A549 (cell line): Measurements from ENCODE around the gene TTC21A. TPM values are rescaled to one million over a fixed set of nuclear protein-coding genes. Genes with fewer than 3 reads are reported as not detected.

Experiments
- ATAC-seq, 2 experiments: fragments of 200-7000 bp in 1 of 2; fragments of >200 bp in 1 of 2; cut with Nextera tagmentation in 1 of 2; cut with Tn5 transposase in 1 of 2; 3 replicates each; pipeline versions ENCODE4 v1.8.0 to v1.9.1; 2018 to 2020; ENCODE audit warnings: mild to moderate bottlenecking in 1 of 2, moderate library complexity in 1 of 2
- CTCF ChIA-PET: fragments of 300-600 bp; sonication (Branson Sonifier 250); formaldehyde crosslinking; extraction: SDS; loops from one replicate; lab custom pipeline; 2021; ENCODE audit warnings: antibody characterized with exemption, inconsistent platforms; lab: Yijun Ruan, JAX
- POLR2A ChIA-PET: fragments of 350-600 bp; formaldehyde crosslinking; extraction: SDS; loops from one replicate; lab custom pipeline; 2021; ENCODE audit warnings: antibody characterized with exemption, inconsistent platforms; lab: Yijun Ruan, JAX
- DNase-seq, 2 experiments: peaks; one replicate each; pipeline versions ENCODE4 v3.0.0 to v3.0.0-alpha.2; 2011 to 2016; ENCODE audit warnings: low read depth in 1 of 2, low spot score in 1 of 2
- FAIRE-seq: peaks from 2 replicates; lab custom pipeline; 2011; peaks lifted over from hg19 to GRCh38; lab: Jason Lieb, UNC
- H3K27ac ChIP-seq, 2 experiments: fragments of >200 bp; sonication (Bioruptor Twin); formaldehyde crosslinking; 3 replicates each; pipeline ENCODE4 v1.5.1; 2016 to 2017
- H3K4me1 ChIP-seq: fragments of >200 bp; sonication (Bioruptor Twin); formaldehyde crosslinking; 3 replicates; pipeline ENCODE4 v1.6.1; 2016
- H3K4me2 ChIP-seq: fragments of >200 bp; sonication (Bioruptor Twin); formaldehyde crosslinking; 3 replicates; pipeline ENCODE4 v1.6.1; 2016
- H3K4me3 ChIP-seq: fragments of >200 bp; sonication (Bioruptor Twin); formaldehyde crosslinking; 3 replicates; pipeline ENCODE4 v1.5.1; 2016
- H3K9me3 ChIP-seq: fragments of >200 bp; sonication (Bioruptor Twin); formaldehyde crosslinking; 3 replicates; pipeline ENCODE4 v1.6.1; 2016
- EHMT2 ChIP-seq: fragments of 200-600 bp; sonication (generic); IDR thresholded peaks from 2 replicates; pipeline ENCODE4 v1.6.1; 2016; ENCODE audit warnings: antibody characterized with exemption, low read depth, mild to moderate bottlenecking, moderate library complexity
- EP300 ChIP-seq, 2 experiments: fragments of >200 bp; sonication (Bioruptor Twin); formaldehyde crosslinking; IDR thresholded peaks; 2 replicates in 1 of 2; 3 replicates in 1 of 2; pipeline ENCODE4 v1.6.1; 2016 to 2017
- FOSB ChIP-seq: fragments of 250-450 bp; sonication (Bioruptor Pico); IDR thresholded peaks from 2 replicates; pipeline ENCODE4 v1.5.0; 2020; ENCODE audit warnings: mild to moderate bottlenecking, moderate library complexity
- FOSL2 ChIP-seq, 2 experiments: fragments of 450-650 bp in 1 of 2; fragments of >200 bp in 1 of 2; sonication (Bioruptor Twin) in 1 of 2; formaldehyde crosslinking; IDR thresholded peaks; 2 replicates each; pipeline versions ENCODE4 v1.5.0 to v1.6.1; 2016 to 2020; ENCODE audit warnings: mild to moderate bottlenecking in 1 of 2, moderate library complexity in 1 of 2
- FOXS1 ChIP-seq: fragments of 250-450 bp; sonication (Bioruptor Pico); IDR thresholded peaks from 2 replicates; pipeline ENCODE4 v1.5.0; 2020; ENCODE audit warnings: mild to moderate bottlenecking, moderate library complexity
- HEYL ChIP-seq: fragments of 250-450 bp; sonication (Bioruptor Pico); IDR thresholded peaks from 2 replicates; pipeline ENCODE4 v1.8.0; 2021; ENCODE audit warnings: mild to moderate bottlenecking, moderate library complexity
- MAFK ChIP-seq: fragments of 450-650 bp; IDR thresholded peaks from 2 replicates; pipeline ENCODE4 v1.6.1; 2014; ENCODE audit not compliant: partially characterized antibody
- MAZ ChIP-seq: fragments of 150-350 bp; IDR thresholded peaks from 2 replicates; pipeline ENCODE4 v1.6.1; 2014; ENCODE audit warnings: antibody characterized with exemption, low read depth, low read length, borderline replicate concordance
- MYC ChIP-seq: IDR thresholded peaks from 2 replicates; pipeline ENCODE4 v1.6.1; 2012; ENCODE audit warnings: mild to moderate bottlenecking, inconsistent platforms, low read length, improper control_type of control experiment, borderline replicate concordance
- PHF8 ChIP-seq: fragments of 200-600 bp; sonication (generic); IDR thresholded peaks from 2 replicates; pipeline ENCODE4 v1.6.1; 2016; ENCODE audit warnings: low read depth, mild to moderate bottlenecking, antibody characterized with exemption, moderate library complexity, borderline replicate concordance
- POLR2A ChIP-seq: IDR thresholded peaks from 2 replicates; pipeline ENCODE4 v1.6.1; 2012; ENCODE audit warnings: mild to moderate bottlenecking, low read length
- POLR2AphosphoS2 ChIP-seq: conservative IDR thresholded peaks from 2 replicates; pipeline ENCODE4 v1.6.1; 2012; ENCODE audit warnings: low read length, improper control_type of control experiment, inconsistent platforms
- RCOR1 ChIP-seq: fragments of 150-350 bp; IDR thresholded peaks from 2 replicates; pipeline ENCODE4 v1.6.1; 2014; ENCODE audit warnings: antibody characterized with exemption, low read length, low read depth
- ZC3H11A ChIP-seq: fragments of 450-650 bp; IDR thresholded peaks from 2 replicates; pipeline ENCODE4 v1.6.1; 2014; ENCODE audit warnings: antibody characterized with exemption, mild to moderate bottlenecking
- WGBS: methylation state at CpG from one replicate; pipeline ENCODE4 v1.1.6; 2017; ENCODE audit errors: missing lambda C conversion rate; 5-methylcytosine and 5-hydroxymethylcytosine counted together
- polyA plus RNA-seq, 4 experiments: library from polyadenylated mRNA; depleted of rRNA in 3 of 4; stranded (reverse); fragments of >200 nt; fragmentation: RNase III in 1 of 4; extraction: RNeasy Plus Mini Kit Qiagen cat#74134 plus additional on column Dnase treatment in 1 of 4; gene quantifications; 2 replicates in 3 of 4; 3 replicates in 1 of 4; pipeline ENCODE4 v1.2.3, GENCODE V29; 2011 to 2017
- TF ChIP-seq, protein P1 (sequence below): fragments of 250-450 bp; sonication (Bioruptor Pico); IDR thresholded peaks from 2 replicates; pipeline ENCODE4 v1.5.0; 2020; ENCODE audit warnings: low read depth, mild to moderate bottlenecking, moderate library complexity
- TF ChIP-seq, protein P2 (sequence below): fragments of 200-600 bp; sonication (generic); IDR thresholded peaks from 2 replicates; pipeline ENCODE4 v1.6.1; 2016; ENCODE audit warnings: antibody characterized with exemption, mild to moderate bottlenecking, moderate library complexity
- TF ChIP-seq, protein P3 (sequence below): IDR thresholded peaks from 2 replicates; pipeline ENCODE4 v1.6.1; 2012

TTC21A gene
- polyA plus RNA-seq, 2 of the 4 experiments (the other 2 are of a cell fraction), result 1.1 to 1.4 TPM

DNA sequence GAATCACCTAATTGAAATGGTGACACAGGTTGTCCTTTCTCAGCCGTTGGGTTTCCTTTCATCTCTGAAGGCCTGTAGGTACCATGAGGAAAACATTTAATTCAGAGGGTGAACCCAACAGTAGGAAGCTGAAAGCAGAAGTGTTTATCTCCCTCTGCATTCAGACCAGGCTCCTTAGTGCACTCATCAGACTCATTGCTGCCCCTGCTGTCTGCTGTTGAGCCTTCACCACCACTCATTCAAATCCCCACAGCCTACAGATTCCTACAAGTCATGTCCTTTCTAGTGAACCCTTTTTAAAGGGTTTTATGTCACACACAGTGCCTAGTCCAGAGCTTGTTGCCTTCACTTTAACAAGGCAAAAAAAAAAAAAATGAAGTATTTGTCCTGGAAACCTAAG is 42.3 kb upstream of the TTC21A start:
- no peaks in the 10 kb centered on the region for H3K9me3 ChIP-seq
- TF ChIP-seq MAZ, result no peak
- TF ChIP-seq PHF8, result no peak
- TF ChIP-seq ZC3H11A, result no peak
- no peak for TF ChIP-seq FOSB (CRISPR knock-in tag)
- no peak for TF ChIP-seq HEYL (CRISPR knock-in tag)
- no peak for TF ChIP-seq EHMT2
- TF ChIP-seq POLR2A, result no peak
- TF ChIP-seq, protein P1, sequence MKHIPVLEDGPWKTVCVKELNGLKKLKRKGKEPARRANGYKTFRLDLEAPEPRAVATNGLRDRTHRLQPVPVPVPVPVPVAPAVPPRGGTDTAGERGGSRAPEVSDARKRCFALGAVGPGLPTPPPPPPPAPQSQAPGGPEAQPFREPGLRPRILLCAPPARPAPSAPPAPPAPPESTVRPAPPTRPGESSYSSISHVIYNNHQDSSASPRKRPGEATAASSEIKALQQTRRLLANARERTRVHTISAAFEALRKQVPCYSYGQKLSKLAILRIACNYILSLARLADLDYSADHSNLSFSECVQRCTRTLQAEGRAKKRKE, result no peak
- no peak for TF ChIP-seq FOSL2 (IDR thresholded peaks at IDR 0.05)
- TF ChIP-seq FOSL2 (CRISPR knock-in tag; IDR thresholded peaks at IDR 0.05), result no peak
- TF ChIP-seq, all 56 proteins: peak for 0
- DNase-seq (peak; percentile 35 to 51), ATAC-seq (peak; percentile 99), FAIRE-seq (no peak)
- Histone ChIP-seq H3K4me1 (no peaks in the 10 kb centered on the region), H3K4me3 (no peak overlapping the region), H3K4me2 (no peak overlapping the region), H3K27ac (no peak overlapping the region)
- WGBS, result 61% methylated on average over 1 of the region's 1 CpG
- ChIA-PET CTCF (interaction anchor here (0.6 to 1.4 kb wide), 3 partner anchors 29 to 362 kb away, joined by 3 to 5 read pairs (median 4); no protein-coding TSS in a partner anchor), POLR2A (no interaction called here)

DNA sequence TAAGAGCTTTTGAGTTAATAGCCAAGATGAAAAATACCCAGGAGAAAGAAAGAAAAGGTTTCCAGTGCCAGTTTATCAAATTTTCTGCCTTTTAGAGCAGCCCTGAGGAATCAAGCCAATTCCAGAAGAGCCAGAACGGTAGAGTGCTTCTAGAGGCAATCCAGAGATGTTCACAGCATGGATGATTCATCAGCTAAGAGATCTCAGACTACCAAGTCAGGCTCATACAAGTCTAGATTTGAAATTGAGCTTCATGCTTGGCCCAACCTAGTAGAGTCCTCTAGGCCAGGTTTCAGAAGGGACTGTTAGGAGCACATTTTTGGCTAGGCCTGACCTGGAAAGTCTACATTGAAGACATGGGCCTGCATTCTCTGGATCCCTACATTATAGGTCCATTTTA is 40.2 kb upstream of the TTC21A start:
- ATAC-seq (no peak), FAIRE-seq (no peak), DNase-seq (no peak)
- TF ChIP-seq HEYL (CRISPR knock-in tag) (no peak), EP300 (IDR thresholded peaks at IDR 0.05) (no peak), FOXS1 (CRISPR knock-in tag) (no peak), MYC (no peak), POLR2AphosphoS2 (no peak)
- TF ChIP-seq, protein P2, sequence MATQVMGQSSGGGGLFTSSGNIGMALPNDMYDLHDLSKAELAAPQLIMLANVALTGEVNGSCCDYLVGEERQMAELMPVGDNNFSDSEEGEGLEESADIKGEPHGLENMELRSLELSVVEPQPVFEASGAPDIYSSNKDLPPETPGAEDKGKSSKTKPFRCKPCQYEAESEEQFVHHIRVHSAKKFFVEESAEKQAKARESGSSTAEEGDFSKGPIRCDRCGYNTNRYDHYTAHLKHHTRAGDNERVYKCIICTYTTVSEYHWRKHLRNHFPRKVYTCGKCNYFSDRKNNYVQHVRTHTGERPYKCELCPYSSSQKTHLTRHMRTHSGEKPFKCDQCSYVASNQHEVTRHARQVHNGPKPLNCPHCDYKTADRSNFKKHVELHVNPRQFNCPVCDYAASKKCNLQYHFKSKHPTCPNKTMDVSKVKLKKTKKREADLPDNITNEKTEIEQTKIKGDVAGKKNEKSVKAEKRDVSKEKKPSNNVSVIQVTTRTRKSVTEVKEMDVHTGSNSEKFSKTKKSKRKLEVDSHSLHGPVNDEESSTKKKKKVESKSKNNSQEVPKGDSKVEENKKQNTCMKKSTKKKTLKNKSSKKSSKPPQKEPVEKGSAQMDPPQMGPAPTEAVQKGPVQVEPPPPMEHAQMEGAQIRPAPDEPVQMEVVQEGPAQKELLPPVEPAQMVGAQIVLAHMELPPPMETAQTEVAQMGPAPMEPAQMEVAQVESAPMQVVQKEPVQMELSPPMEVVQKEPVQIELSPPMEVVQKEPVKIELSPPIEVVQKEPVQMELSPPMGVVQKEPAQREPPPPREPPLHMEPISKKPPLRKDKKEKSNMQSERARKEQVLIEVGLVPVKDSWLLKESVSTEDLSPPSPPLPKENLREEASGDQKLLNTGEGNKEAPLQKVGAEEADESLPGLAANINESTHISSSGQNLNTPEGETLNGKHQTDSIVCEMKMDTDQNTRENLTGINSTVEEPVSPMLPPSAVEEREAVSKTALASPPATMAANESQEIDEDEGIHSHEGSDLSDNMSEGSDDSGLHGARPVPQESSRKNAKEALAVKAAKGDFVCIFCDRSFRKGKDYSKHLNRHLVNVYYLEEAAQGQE, result no peak
- TF ChIP-seq, protein P3, sequence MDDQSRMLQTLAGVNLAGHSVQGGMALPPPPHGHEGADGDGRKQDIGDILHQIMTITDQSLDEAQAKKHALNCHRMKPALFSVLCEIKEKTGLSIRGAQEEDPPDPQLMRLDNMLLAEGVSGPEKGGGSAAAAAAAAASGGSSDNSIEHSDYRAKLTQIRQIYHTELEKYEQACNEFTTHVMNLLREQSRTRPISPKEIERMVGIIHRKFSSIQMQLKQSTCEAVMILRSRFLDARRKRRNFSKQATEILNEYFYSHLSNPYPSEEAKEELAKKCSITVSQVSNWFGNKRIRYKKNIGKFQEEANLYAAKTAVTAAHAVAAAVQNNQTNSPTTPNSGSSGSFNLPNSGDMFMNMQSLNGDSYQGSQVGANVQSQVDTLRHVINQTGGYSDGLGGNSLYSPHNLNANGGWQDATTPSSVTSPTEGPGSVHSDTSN, result no peak
- CTCF ChIA-PET, result interaction anchor here (1.1 to 1.6 kb wide), 2 partner anchors 15 to 224 kb away, joined by 4 read pairs; no protein-coding TSS in a partner anchor
- WGBS, result 40% methylated on average over 1 of the region's 1 CpG
- POLR2A ChIA-PET, result no interaction called here
- no peaks in the 10 kb centered on the region for H3K9me3 ChIP-seq
- H3K4me3 ChIP-seq, result no peak overlapping the region
- H3K4me1 ChIP-seq, result no peaks in the 10 kb centered on the region
- no peak overlapping the region for H3K4me2 ChIP-seq
- no peak overlapping the region for H3K27ac ChIP-seq

DNA sequence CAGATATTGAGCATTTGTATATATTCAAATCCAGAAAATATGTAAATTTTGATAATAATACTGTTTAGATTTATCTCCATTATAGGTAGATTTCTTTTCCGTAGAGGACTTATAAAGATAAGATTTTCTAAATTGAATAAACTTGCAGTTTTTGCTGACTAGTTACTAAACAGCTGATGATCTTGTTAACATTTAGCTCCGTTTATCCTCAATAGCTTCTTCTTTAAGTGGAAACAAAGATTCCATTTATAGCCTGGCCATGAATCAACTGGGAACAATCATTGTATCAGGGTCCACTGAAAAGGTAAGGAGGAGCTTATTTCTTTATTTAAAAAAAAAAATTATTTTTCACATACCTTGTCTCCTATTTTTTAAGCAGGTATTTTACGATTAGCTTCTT is 38.9 kb upstream of the TTC21A start:
- WGBS, result 86% methylated on average over 3 of the region's 3 CpGs
- POLR2A ChIA-PET, result no interaction called here
- no peak for ATAC-seq
- Histone ChIP-seq H3K4me2 (no peak overlapping the region), H3K4me3 (no peak overlapping the region), H3K27ac (no peak overlapping the region), H3K4me1 (no peaks in the 10 kb centered on the region), H3K9me3 (no peaks in the 10 kb centered on the region)
- no peak for FAIRE-seq
- CTCF ChIA-PET, result interaction anchor here (0.6 to 1.3 kb wide), 3 partner anchors 12 to 223 kb away, joined by 3 to 7 read pairs (median 4); no protein-coding TSS in a partner anchor
- TF ChIP-seq RCOR1 (no peak), MAFK (peak; percentile 33)
- DNase-seq, result no peak
